KOPT-K1 (cell line): ENCODE measurements around the gene ATP6V0A4.
"Not testable (repeated sequence)": the region's sequence is repeated elsewhere in the genome, so short reads cannot be mapped to it uniquely, and the experiment has no call there.

Source experiments
- H3K27ac ChIP-seq: fragments of 200-600 bp; sonication (generic); 2 replicates; pipeline ENCODE4 v1.5.1; 2016; ENCODE audit warnings: antibody characterized with exemption, mild to moderate bottlenecking, low read depth, low read length; ENCODE audit not compliant: poor library complexity, severe bottlenecking
- H3K36me3 ChIP-seq: fragments of 200-600 bp; sonication (generic); 2 replicates; pipeline ENCODE4 v1.5.1; 2017; ENCODE audit warnings: antibody characterized with exemption, mild to moderate bottlenecking, low read length, moderate library complexity; ENCODE audit not compliant: insufficient read depth
- H3K9me3 ChIP-seq: fragments of 200-600 bp; sonication (generic); 2 replicates; pipeline ENCODE4 v1.5.1; 2017; ENCODE audit warnings: antibody characterized with exemption, low read length, mild to moderate bottlenecking; ENCODE audit not compliant: insufficient read depth, poor library complexity, severe bottlenecking

Gene ATP6V0A4

GRCh38 chr7:138748666-138749065 is 49.3 kb downstream of the ATP6V0A4 start:
- Histone ChIP-seq H3K36me3 (no peaks in the 10 kb centered on the region), H3K27ac (peak overlapping the region; percentile 94)

GRCh38 chr7:138746073-138746472 is 51.9 kb downstream of the ATP6V0A4 start:
- Histone ChIP-seq H3K27ac (peak overlapping the region; percentile 94), H3K9me3 (no peaks in the 10 kb centered on the region), H3K36me3 (peaks cover 5% of the 10 kb centered on the region; the same call in 1 of the 2 replicates)

More at GRCh38 chr7:138748666-138749065, 49.3 kb downstream of the ATP6V0A4 start:
- no peaks in the 10 kb centered on the region for H3K9me3 ChIP-seq

GRCh38 chr7:138745189-138745588 is 52.8 kb downstream of the ATP6V0A4 start:
- Histone ChIP-seq H3K36me3 (peaks cover 6% of the 10 kb centered on the region; the same call in 1 of the 2 replicates), H3K27ac (peak overlapping the region; percentile 30), H3K9me3 (no peaks in the 10 kb centered on the region)

GRCh38 chr7:138741453-138741735 is 56.6 kb downstream of the ATP6V0A4 start:
- Histone ChIP-seq H3K27ac (no peak overlapping the region), H3K9me3 (peaks cover 7% of the 10 kb centered on the region), H3K36me3 (peaks cover 6% of the 10 kb centered on the region; the same call in 1 of the 2 replicates)

- Histone ChIP-seq H3K27ac (peak overlapping the region; percentile 53), H3K9me3 (peaks cover 7% of the 10 kb centered on the region), H3K36me3 (peaks cover 6% of the 10 kb centered on the region; the same call in 1 of the 2 replicates)
Measured at GRCh38 chr7:138739859-138740258, 58.1 kb downstream of the ATP6V0A4 start.

GRCh38 chr7:138738551-138739335 is 59.3 kb downstream of the ATP6V0A4 start:
- peak overlapping the region; percentile 53 for H3K27ac ChIP-seq

GRCh38 chr7:138738114-138738513 is 59.9 kb downstream of the ATP6V0A4 start:
- H3K27ac ChIP-seq = peak overlapping the region; percentile 53

More at GRCh38 chr7:138738551-138739335, 59.3 kb downstream of the ATP6V0A4 start:
- Histone ChIP-seq H3K9me3 (peaks cover 7% of the 10 kb centered on the region), H3K36me3 (peaks cover 6% of the 10 kb centered on the region; the same call in 1 of the 2 replicates)

GRCh38 chr7:138735399-138735798 is 62.6 kb downstream of the ATP6V0A4 start:
- Histone ChIP-seq H3K36me3 (peaks cover 6% of the 10 kb centered on the region; the same call in 1 of the 2 replicates), H3K9me3 (peaks cover 7% of the 10 kb centered on the region), H3K27ac (no peak overlapping the region)

More at GRCh38 chr7:138738114-138738513, 59.9 kb downstream of the ATP6V0A4 start:
- H3K9me3 ChIP-seq = peaks cover 7% of the 10 kb centered on the region
- H3K36me3 ChIP-seq = peaks cover 6% of the 10 kb centered on the region; the same call in 1 of the 2 replicates

GRCh38 chr7:138731733-138732132 is 66.3 kb downstream of the ATP6V0A4 start:
- H3K9me3 ChIP-seq, H3K27ac ChIP-seq: not testable (repeated sequence)
- H3K36me3 ChIP-seq = peaks cover 24% of the 10 kb centered on the region; the same call in 1 of the 2 replicates

GRCh38 chr7:138729444-138729843 is 68.6 kb downstream of the ATP6V0A4 start:
- no peaks in the 10 kb centered on the region for H3K9me3 ChIP-seq
- no peak overlapping the region for H3K27ac ChIP-seq
- H3K36me3 ChIP-seq = peaks cover 24% of the 10 kb centered on the region; the same call in 1 of the 2 replicates

- H3K36me3 ChIP-seq = peaks cover 24% of the 10 kb centered on the region; the same call in 1 of the 2 replicates
- H3K9me3 ChIP-seq = no peaks in the 10 kb centered on the region
- no peak overlapping the region for H3K27ac ChIP-seq
Measured at GRCh38 chr7:138727336-138728099, 70.5 kb downstream of the ATP6V0A4 start.

- Histone ChIP-seq H3K36me3 (peaks cover 20% of the 10 kb centered on the region; the same call in 1 of the 2 replicates), H3K9me3 (no peaks in the 10 kb centered on the region), H3K27ac (no peak overlapping the region)
Measured at GRCh38 chr7:138726288-138726687, 71.7 kb downstream of the ATP6V0A4 start.

- Histone ChIP-seq H3K9me3 (no peaks in the 10 kb centered on the region), H3K36me3 (no peaks in the 10 kb centered on the region), H3K27ac (no peak overlapping the region)
Measured at GRCh38 chr7:138720286-138720685, 77.7 kb downstream of the ATP6V0A4 start.

GRCh38 chr7:138716889-138717288 is 81.1 kb downstream of the ATP6V0A4 start:
- no peaks in the 10 kb centered on the region for H3K9me3 ChIP-seq
- H3K36me3 ChIP-seq = no peaks in the 10 kb centered on the region; the same call in 1 of the 2 replicates
- no peak overlapping the region for H3K27ac ChIP-seq

GRCh38 chr7:138713191-138713590 is 84.8 kb downstream of the ATP6V0A4 start:
- no peak overlapping the region for H3K27ac ChIP-seq
- no peaks in the 10 kb centered on the region; the same call in 1 of the 2 replicates for H3K36me3 ChIP-seq
- no peaks in the 10 kb centered on the region for H3K9me3 ChIP-seq
